Neural progenitor cell (in vitro differentiated cells): Measurements from ENCODE around the gene ADCY9. TPM values are rescaled to one million over a fixed set of nuclear protein-coding genes. Genes with fewer than 3 reads are reported as not detected.

ENCODE experiments used
- DNase-seq: peaks from one replicate; pipeline ENCODE4 v3.0.0-alpha.2; 2016; ENCODE audit warnings: low spot score
- H2AFZ ChIP-seq: fragments of 200-600 bp; sonication (generic); replicated peaks from 2 replicates; pipeline ENCODE4 v1.6.1; 2016; ENCODE audit warnings: antibody characterized with exemption
- H3F3A ChIP-seq: fragments of 200-600 bp; sonication (generic); 2 replicates; pipeline ENCODE4 v1.6.1; 2016; ENCODE audit warnings: antibody characterized with exemption, low read depth
- H3K27ac ChIP-seq: fragments of 200-600 bp; sonication (generic); 2 replicates; pipeline ENCODE4 v1.5.1; 2016; ENCODE audit warnings: mild to moderate bottlenecking
- H3K27me3 ChIP-seq: fragments of 200-600 bp; sonication (generic); 2 replicates; pipeline ENCODE4 v1.6.1; 2016; ENCODE audit warnings: mild to moderate bottlenecking, moderate library complexity
- H3K36me3 ChIP-seq: fragments of 200-600 bp; sonication (generic); 2 replicates; pipeline ENCODE4 v1.5.1; 2016
- H3K4me1 ChIP-seq: fragments of 200-600 bp; sonication (generic); 2 replicates; pipeline ENCODE4 v1.6.1; 2016; ENCODE audit warnings: mixed run types
- H3K4me2 ChIP-seq: fragments of 200-600 bp; sonication (generic); 2 replicates; pipeline ENCODE4 v1.6.1; 2016
- H3K4me3 ChIP-seq: fragments of 200-600 bp; sonication (generic); 2 replicates; pipeline ENCODE4 v1.5.1; 2016
- H3K79me2 ChIP-seq: fragments of 200-600 bp; sonication (generic); 2 replicates; pipeline ENCODE4 v1.6.1; 2016; ENCODE audit warnings: low read depth
- H3K9ac ChIP-seq: fragments of 200-600 bp; sonication (generic); 2 replicates; pipeline ENCODE4 v1.6.1; 2016
- H3K9me3 ChIP-seq: fragments of 200-600 bp; sonication (generic); 2 replicates; pipeline ENCODE4 v1.5.1; 2016; ENCODE audit warnings: low read depth
- H4K20me1 ChIP-seq: fragments of 200-600 bp; sonication (generic); 2 replicates; pipeline ENCODE4 v1.6.1; 2016; ENCODE audit warnings: low read depth
- H3K27ac Mint-ChIP-seq: 3 replicates; pipeline ENCODE4 v1.8.0; 2021; ENCODE audit warnings: mixed read lengths
- H3K27me3 Mint-ChIP-seq: 2 replicates; pipeline ENCODE4 v1.8.0; 2022; ENCODE audit warnings: low read depth, mild to moderate bottlenecking, inconsistent platforms, moderate library complexity, mixed read lengths; ENCODE audit not compliant: insufficient read depth
- H3K36me3 Mint-ChIP-seq: 3 replicates; pipeline ENCODE4 v1.8.0; 2021; ENCODE audit warnings: mixed read lengths
- H3K4me1 Mint-ChIP-seq: 3 replicates; pipeline ENCODE4 v1.8.0; 2021; ENCODE audit warnings: mixed read lengths
- H3K4me3 Mint-ChIP-seq: 3 replicates; pipeline ENCODE4 v1.8.0; 2021; ENCODE audit warnings: mild to moderate bottlenecking, moderate library complexity, mixed read lengths
- H3K9me3 Mint-ChIP-seq: 3 replicates; pipeline ENCODE4 v1.8.0; 2020; ENCODE audit warnings: mixed read lengths
- CTCF ChIP-seq: fragments of 200-600 bp; sonication (generic); IDR thresholded peaks from 2 replicates; pipeline ENCODE4 v1.5.1; 2017; ENCODE audit warnings: antibody characterized with exemption, mild to moderate bottlenecking
- EZH2 ChIP-seq: fragments of 200-600 bp; sonication (generic); IDR thresholded peaks from 2 replicates; pipeline ENCODE4 v1.6.1; 2017; ENCODE audit warnings: antibody characterized with exemption, mild to moderate bottlenecking, moderate library complexity
- EZH2phosphoT487 ChIP-seq: fragments of 200-600 bp; sonication (generic); IDR thresholded peaks from 2 replicates; pipeline ENCODE4 v1.6.1; 2017; ENCODE audit warnings: antibody characterized with exemption
- total RNA-seq: library from RNA; depleted of rRNA; stranded (reverse); fragments of >200 nt; gene quantifications from 2 replicates; pipeline ENCODE4 v1.2.3, GENCODE V29; 2015; ENCODE audit warnings: low replicate concordance

ADCY9 gene
- total RNA-seq, 1 donor from 2014 or later, result 1.2 TPM

GRCh38 chr16:4106516-4106915 is 9.7 kb downstream of the ADCY9 start:
- no peak overlapping the region for H3K9ac ChIP-seq
- no peaks in the 10 kb centered on the region for H3K27me3 ChIP-seq
- no peak overlapping the region for H3K4me3 ChIP-seq
- peaks cover 5% of the 10 kb centered on the region for H3K27me3 Mint-ChIP-seq
- no peaks in the 10 kb centered on the region for H4K20me1 ChIP-seq
- no peaks in the 10 kb centered on the region for H3F3A ChIP-seq
- no peak overlapping the region for H3K4me2 ChIP-seq
- H3K9me3 ChIP-seq, result no peaks in the 10 kb centered on the region
- H3K4me1 Mint-ChIP-seq, result peaks cover 21% of the 10 kb centered on the region
- DNase-seq, result no peak
- H2AFZ ChIP-seq, result no peak overlapping the region
- no peaks in the 10 kb centered on the region for H3K79me2 ChIP-seq
- no peak overlapping the region for H3K4me3 Mint-ChIP-seq
- H3K4me1 ChIP-seq, result no peaks in the 10 kb centered on the region
- TF ChIP-seq EZH2phosphoT487, result no peak
- TF ChIP-seq EZH2, result no peak
- TF ChIP-seq CTCF, result no peak
- H3K36me3 ChIP-seq, result no peaks in the 10 kb centered on the region
- H3K36me3 Mint-ChIP-seq, result peaks cover 9% of the 10 kb centered on the region
- H3K27ac Mint-ChIP-seq, result no peak overlapping the region
- no peak overlapping the region for H3K27ac ChIP-seq
- H3K9me3 Mint-ChIP-seq, result peaks cover 6% of the 10 kb centered on the region

- H3K79me2 ChIP-seq, result no peaks in the 10 kb centered on the region
- no peak overlapping the region for H3K4me3 ChIP-seq
- TF ChIP-seq EZH2phosphoT487, result no peak
- no peak for TF ChIP-seq CTCF
- TF ChIP-seq EZH2, result no peak
- Mint-ChIP-seq H3K9me3 (peaks cover 6% of the 10 kb centered on the region), H3K27me3 (peaks cover 5% of the 10 kb centered on the region), H3K4me1 (peaks cover 18% of the 10 kb centered on the region), H3K36me3 (peaks cover 9% of the 10 kb centered on the region), H3K4me3 (no peak overlapping the region), H3K27ac (no peak overlapping the region)
- H3F3A ChIP-seq, result no peaks in the 10 kb centered on the region
- H2AFZ ChIP-seq, result no peak overlapping the region
- DNase-seq, result no peak
- no peaks in the 10 kb centered on the region for H3K27me3 ChIP-seq
- no peak overlapping the region for H3K27ac ChIP-seq
- H4K20me1 ChIP-seq, result no peaks in the 10 kb centered on the region
- no peaks in the 10 kb centered on the region for H3K9me3 ChIP-seq
- H3K9ac ChIP-seq, result no peak overlapping the region
- H3K4me1 ChIP-seq, result no peaks in the 10 kb centered on the region
- no peaks in the 10 kb centered on the region for H3K36me3 ChIP-seq
- H3K4me2 ChIP-seq, result no peak overlapping the region
Observed at GRCh38 chr16:4105848-4106247, 10.4 kb downstream of the ADCY9 start.

- no peak overlapping the region for H3K9ac ChIP-seq
- Mint-ChIP-seq H3K4me1 (peaks cover 6% of the 10 kb centered on the region), H3K4me3 (no peak overlapping the region), H3K36me3 (peaks cover 9% of the 10 kb centered on the region), H3K9me3 (peaks cover 6% of the 10 kb centered on the region), H3K27me3 (peaks cover 5% of the 10 kb centered on the region), H3K27ac (no peak overlapping the region)
- no peaks in the 10 kb centered on the region for H3K9me3 ChIP-seq
- H3K4me1 ChIP-seq, result no peaks in the 10 kb centered on the region
- H2AFZ ChIP-seq, result no peak overlapping the region
- no peak overlapping the region for H3K4me2 ChIP-seq
- no peaks in the 10 kb centered on the region for H3F3A ChIP-seq
- DNase-seq, result no peak
- H3K27me3 ChIP-seq, result no peaks in the 10 kb centered on the region
- no peaks in the 10 kb centered on the region for H3K36me3 ChIP-seq
- no peaks in the 10 kb centered on the region for H3K79me2 ChIP-seq
- no peaks in the 10 kb centered on the region for H4K20me1 ChIP-seq
- no peak overlapping the region for H3K4me3 ChIP-seq
- no peak overlapping the region for H3K27ac ChIP-seq
- TF ChIP-seq CTCF (no peak), EZH2phosphoT487 (no peak), EZH2 (no peak)
Observed at GRCh38 chr16:4103745-4104144, 12.5 kb downstream of the ADCY9 start.
